Skeletal muscle satellite cell (primary cell): Measurements from ENCODE around the gene CDCA3.

Experiments
- H3K27me3 ChIP-seq: 2 replicates; pipeline ENCODE4 v1.7.0; 2013; ENCODE audit warnings: low read length; ENCODE audit not compliant: control insufficient read depth, insufficient read depth
- H3K36me3 ChIP-seq: 2 replicates; pipeline ENCODE4 v1.7.0; 2013; ENCODE audit warnings: mild to moderate bottlenecking, control low read depth, low read length; ENCODE audit not compliant: insufficient read depth
- H3K4me1 ChIP-seq: 2 replicates; pipeline ENCODE4 v1.7.0; 2013; ENCODE audit warnings: low read length; ENCODE audit not compliant: control insufficient read depth, insufficient read depth
- H3K4me2 ChIP-seq: 2 replicates; pipeline ENCODE4 v1.7.0; 2013; ENCODE audit warnings: mild to moderate bottlenecking, low read length
- H3K4me3 ChIP-seq: 2 replicates; pipeline ENCODE4 v1.7.0; 2013; ENCODE audit warnings: low read length
- H3K9ac ChIP-seq: 2 replicates; pipeline ENCODE4 v1.7.0; 2013; ENCODE audit warnings: mild to moderate bottlenecking, low read depth, low read length, moderate library complexity
- H3K9me3 ChIP-seq: replicated peaks from 2 replicates; pipeline ENCODE4 v1.7.0; 2013; ENCODE audit warnings: mild to moderate bottlenecking, control low read depth, low read length

Gene CDCA3

DNA sequence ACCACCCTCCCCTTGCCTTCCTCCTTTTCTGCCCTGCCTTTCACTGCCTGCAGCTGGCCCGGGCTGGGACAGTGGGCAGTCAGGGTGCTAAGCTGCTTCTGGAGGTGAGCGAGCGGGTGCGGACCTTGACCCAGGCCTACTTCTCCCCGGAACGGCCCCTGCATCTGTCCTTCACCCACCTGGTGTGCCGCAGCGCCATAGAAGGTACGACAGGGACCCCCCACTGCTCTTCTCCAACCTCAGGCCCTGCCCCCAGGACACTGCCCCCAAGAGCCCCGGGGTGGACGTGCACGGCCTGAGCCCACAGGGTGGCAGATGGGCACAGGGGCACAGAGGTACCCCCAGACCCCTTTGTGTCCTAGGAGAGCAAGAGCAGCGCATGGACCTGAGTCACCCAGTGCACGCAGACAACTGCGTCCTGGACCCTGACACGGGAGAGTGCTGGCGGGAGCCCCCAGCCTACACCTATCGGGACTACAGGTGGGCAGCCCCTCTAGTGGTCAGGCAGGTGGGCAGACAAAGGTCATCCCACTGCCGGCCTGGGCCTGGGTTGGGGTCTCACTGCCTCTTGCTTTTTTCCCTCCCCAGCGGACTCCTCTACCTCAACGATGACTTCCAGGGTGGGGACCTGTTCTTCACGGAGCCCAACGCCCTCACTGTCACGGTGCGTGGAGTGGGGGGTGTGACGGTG is 13.6 kb downstream of the CDCA3 start:
- no peaks in the 10 kb centered on the region for H3K9me3 ChIP-seq
- H3K4me1 ChIP-seq = no peaks in the 10 kb centered on the region
- H3K27me3 ChIP-seq = no peaks in the 10 kb centered on the region
- peaks cover 64% of the 10 kb centered on the region for H3K36me3 ChIP-seq
- no peak overlapping the region for H3K4me2 ChIP-seq
- no peak overlapping the region for H3K4me3 ChIP-seq
- H3K9ac ChIP-seq = no peak overlapping the region

DNA sequence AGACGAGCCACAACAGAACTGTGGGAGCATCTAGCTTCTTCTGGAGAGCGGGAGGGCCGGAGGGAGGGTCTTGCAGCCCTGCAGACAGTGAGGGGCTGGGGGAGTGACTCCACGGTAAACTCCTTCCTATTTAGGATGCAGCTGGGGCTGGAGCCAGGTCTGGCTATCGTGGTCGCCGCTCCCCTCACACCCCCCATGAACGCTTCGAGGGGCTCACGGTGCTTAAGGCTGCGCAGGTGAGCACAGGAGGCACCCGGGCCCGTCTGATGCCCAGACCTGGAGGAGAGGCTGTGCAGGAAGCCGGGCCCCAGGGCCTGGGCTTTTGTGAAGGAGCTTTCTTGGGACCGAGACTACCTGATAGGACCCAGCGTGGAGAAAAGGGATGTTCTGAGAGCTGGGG is 14.2 kb downstream of the CDCA3 start:
- Histone ChIP-seq H3K9ac (no peak overlapping the region), H3K4me3 (no peak overlapping the region), H3K36me3 (peaks cover 70% of the 10 kb centered on the region), H3K9me3 (no peaks in the 10 kb centered on the region), H3K27me3 (no peaks in the 10 kb centered on the region), H3K4me2 (no peak overlapping the region), H3K4me1 (no peaks in the 10 kb centered on the region)

DNA sequence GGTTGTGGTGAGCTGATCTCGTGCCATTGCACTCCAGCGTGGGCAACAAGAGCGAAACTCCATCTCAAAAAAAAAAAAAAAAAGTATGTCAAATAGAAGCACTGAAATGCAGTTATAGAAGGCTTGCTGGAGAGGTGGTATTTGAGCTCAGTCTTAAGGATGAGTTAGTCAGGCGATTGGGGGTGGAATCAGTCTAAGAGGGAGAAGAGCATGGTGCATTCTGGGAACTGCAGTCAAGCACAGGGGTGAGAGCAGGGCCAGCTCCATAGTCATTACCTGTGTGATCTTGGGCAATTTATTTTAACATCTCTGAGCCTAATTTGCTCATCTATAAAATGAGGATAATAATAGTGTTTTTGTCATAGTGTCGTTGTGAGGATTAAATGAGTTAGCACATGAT is 16.2 kb downstream of the CDCA3 start:
- Histone ChIP-seq H3K9ac (no peak overlapping the region), H3K27me3 (no peaks in the 10 kb centered on the region), H3K4me3 (no peak overlapping the region), H3K36me3 (peaks cover 75% of the 10 kb centered on the region), H3K9me3 (no peaks in the 10 kb centered on the region), H3K4me1 (peaks cover 4% of the 10 kb centered on the region), H3K4me2 (no peak overlapping the region)

DNA sequence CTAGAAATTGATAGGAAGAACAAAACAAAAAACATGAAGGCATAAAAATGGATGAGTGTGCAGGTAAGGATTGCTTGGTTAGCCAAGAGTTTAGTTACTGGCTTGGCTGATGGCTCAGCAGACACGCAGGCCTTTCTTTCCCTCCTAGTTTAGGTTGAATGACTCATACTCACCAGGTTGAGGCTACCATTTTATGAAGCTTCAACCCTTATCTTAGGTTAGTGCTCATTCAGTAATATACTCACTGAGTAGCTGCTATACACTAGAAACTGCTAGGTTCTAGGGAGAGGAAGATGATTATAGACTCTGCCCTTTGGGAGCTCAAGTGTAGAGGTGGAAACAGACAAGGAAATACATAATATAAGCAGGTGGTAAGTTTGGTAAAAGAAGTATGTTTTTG is 16.8 kb downstream of the CDCA3 start:
- Histone ChIP-seq H3K4me2 (no peak overlapping the region), H3K9ac (no peak overlapping the region), H3K4me3 (no peak overlapping the region), H3K27me3 (no peaks in the 10 kb centered on the region), H3K4me1 (peaks cover 9% of the 10 kb centered on the region), H3K9me3 (no peaks in the 10 kb centered on the region), H3K36me3 (peaks cover 70% of the 10 kb centered on the region)

DNA sequence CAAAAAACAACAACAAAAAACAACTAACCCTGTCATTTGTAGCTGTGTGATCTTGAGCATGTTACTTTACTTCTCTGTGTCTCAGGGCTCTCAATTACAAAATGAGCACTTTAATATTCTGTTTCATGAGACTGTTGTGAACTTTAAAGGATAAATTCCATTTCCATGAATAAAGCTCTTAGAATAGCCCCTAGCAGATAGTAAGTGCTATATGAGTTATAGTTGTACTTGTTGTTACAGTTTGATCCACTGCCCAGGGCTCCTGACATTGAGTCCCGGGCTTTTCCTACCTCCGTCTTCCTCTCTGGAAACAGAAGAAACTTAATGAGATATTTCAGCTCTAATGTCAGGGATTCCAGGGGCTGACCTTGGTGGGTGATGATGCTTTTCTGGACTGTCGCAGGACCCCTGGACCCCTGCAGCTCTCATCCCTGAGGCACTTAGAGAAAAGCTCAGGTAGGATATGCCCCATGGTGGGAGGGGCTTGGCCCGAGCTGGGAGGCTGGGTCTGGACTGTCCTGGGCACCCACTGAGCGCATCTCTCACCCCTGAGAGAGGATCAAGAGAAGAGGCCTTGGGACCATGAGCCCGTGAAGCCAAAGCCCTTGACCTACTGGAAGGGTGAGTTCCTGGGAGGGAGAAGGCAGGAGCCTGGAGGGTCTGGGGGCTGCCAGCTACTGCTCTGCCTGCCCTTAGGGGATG is 17.7 kb downstream of the CDCA3 start:
- no peak overlapping the region for H3K4me2 ChIP-seq
- no peak overlapping the region for H3K9ac ChIP-seq
- peaks cover 9% of the 10 kb centered on the region for H3K4me1 ChIP-seq
- H3K36me3 ChIP-seq = peaks cover 61% of the 10 kb centered on the region
- H3K4me3 ChIP-seq = no peak overlapping the region
- no peaks in the 10 kb centered on the region for H3K27me3 ChIP-seq
- no peaks in the 10 kb centered on the region for H3K9me3 ChIP-seq

DNA sequence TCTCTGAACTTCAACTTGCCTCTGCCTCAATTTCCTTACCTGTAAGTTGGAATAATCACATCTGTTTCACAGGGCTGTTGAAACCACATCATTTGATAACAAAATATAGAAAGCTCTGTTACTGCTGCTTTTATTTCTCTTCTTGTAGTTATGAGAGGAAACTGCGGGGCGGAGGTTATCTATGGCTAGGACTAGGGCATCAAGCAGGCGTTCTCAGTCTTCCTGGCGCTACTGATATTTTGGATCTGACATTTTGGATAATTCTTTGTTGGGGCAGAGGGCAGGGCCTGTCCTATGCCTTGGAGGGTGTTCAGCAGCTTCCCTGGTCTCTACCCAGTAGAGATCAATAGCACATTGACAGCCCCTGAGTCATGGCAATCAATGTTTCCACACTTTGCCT is 19.0 kb downstream of the CDCA3 start:
- peaks cover 49% of the 10 kb centered on the region for H3K36me3 ChIP-seq
- H3K4me1 ChIP-seq = peaks cover 14% of the 10 kb centered on the region
- H3K9ac ChIP-seq = no peak overlapping the region
- no peak overlapping the region for H3K4me3 ChIP-seq
- no peaks in the 10 kb centered on the region for H3K27me3 ChIP-seq
- no peaks in the 10 kb centered on the region for H3K9me3 ChIP-seq
- no peak overlapping the region for H3K4me2 ChIP-seq

DNA sequence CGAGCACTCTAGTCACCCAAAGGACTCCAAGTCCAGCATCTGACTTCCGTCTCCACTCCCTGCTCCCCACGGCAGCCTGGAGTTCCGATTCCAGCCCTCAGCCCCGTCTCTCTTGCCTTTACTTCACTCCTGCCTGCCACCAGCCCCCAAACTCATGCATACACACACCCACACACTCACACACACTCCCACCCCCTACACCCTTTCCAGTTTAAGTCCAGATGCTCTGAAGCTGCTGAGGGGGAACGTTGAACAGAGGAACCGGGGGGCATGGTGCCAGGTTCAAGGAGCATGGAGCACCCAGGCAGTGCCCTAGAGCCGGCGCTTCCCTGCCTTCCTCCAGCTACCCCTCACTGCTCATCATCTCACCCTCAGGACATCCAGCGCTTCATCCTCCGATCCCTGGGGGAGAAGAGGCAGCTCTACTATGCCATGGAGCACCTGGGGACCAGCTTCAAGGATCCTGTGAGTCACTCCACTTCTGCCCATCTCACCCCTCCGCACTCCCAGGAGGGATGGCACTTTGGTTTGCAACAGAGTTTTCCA is 19.6 kb downstream of the CDCA3 start:
- Histone ChIP-seq H3K4me3 (no peak overlapping the region), H3K9ac (no peak overlapping the region), H3K36me3 (peaks cover 43% of the 10 kb centered on the region), H3K27me3 (no peaks in the 10 kb centered on the region), H3K9me3 (no peaks in the 10 kb centered on the region), H3K4me2 (no peak overlapping the region), H3K4me1 (peaks cover 17% of the 10 kb centered on the region)

DNA sequence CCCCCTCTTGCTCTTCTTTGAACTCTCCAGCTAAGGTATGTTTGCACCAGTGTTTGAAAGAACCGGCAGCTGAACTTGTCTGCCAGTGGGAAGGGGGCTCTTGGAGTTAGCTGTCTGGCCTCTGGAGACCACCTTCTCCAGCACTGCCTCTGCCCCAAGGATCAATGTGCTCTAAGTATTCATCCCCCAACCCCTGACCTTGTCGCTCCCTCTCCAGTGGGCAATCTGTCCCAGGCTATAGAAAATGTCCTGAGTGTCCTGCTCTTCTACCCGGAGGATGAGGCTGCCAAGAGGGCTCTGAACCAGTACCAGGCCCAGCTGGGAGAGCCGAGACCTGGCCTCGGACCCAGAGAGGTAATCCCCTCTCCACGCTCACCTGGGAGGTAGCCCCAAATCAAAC is 20.1 kb downstream of the CDCA3 start:
- no peaks in the 10 kb centered on the region for H3K9me3 ChIP-seq
- H3K27me3 ChIP-seq = no peaks in the 10 kb centered on the region
- H3K4me3 ChIP-seq = no peak overlapping the region
- no peak overlapping the region for H3K9ac ChIP-seq
- no peak overlapping the region for H3K4me2 ChIP-seq
- peaks cover 38% of the 10 kb centered on the region for H3K36me3 ChIP-seq
- peaks cover 17% of the 10 kb centered on the region for H3K4me1 ChIP-seq

DNA sequence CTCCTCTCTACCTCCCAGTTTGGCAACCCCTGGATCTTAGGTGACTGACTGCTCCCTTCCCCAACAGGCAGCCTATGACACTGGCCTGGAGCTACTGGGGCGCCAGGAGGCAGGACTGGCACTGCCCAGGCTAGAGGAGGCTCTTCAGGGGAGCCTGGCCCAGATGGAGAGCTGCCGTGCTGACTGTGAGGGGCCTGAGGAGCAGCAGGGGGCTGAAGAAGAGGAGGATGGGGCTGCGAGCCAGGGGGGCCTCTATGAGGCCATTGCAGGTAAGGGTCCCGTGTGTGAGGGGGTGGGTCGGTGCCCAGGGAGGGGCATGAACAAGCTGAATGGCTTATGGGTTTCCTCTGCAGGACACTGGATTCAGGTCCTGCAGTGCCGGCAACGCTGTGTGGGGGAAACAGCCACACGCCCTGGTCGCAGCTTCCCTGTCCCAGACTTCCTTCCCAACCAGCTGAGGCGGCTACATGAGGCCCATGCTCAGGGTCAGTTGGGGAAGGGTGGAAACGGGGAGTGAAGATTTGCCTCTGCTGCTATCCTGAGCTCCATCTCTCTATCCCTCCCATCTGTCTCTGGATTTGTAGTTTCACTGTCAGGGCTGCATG is 20.7 kb downstream of the CDCA3 start:
- Histone ChIP-seq H3K4me2 (peak overlapping the region; percentile 91), H3K9ac (peak overlapping the region; percentile 86), H3K27me3 (no peaks in the 10 kb centered on the region), H3K9me3 (no peaks in the 10 kb centered on the region), H3K36me3 (peaks cover 36% of the 10 kb centered on the region), H3K4me1 (peaks cover 18% of the 10 kb centered on the region), H3K4me3 (no peak overlapping the region)

DNA sequence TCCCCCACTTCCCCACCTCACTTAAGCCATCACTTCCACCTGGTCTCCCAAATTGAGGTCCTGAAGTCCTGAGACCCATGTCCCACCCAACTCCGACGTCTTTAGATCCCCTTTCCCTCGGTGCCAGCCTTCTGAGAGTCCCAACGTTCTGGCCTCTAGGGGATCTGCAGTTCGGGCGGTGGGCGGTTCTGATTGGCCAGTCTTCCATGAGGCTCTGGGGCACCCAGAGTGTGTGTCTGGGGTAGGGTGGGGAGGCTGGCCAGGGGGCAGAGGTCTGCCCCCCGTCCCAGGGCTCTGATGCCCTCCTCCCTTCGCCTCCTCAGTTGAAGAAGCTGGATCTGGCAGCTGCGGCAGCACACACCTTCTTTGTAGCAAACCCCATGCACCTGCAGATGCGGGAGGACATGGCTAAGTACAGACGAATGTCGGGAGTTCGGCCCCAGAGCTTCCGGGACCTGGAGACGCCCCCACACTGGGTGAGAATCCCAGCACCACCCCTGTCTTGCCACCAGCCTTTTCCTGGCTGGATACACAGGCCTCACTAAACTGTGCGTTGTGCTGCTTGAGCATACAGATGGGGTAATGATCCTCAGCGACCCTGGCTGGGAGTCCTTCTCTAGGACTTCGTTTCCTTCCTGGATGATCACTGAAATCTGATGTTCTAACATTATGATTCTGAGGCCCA is 21.4 kb downstream of the CDCA3 start:
- Histone ChIP-seq H3K4me3 (peak overlapping the region; percentile 83), H3K27me3 (peaks cover 4% of the 10 kb centered on the region)

DNA sequence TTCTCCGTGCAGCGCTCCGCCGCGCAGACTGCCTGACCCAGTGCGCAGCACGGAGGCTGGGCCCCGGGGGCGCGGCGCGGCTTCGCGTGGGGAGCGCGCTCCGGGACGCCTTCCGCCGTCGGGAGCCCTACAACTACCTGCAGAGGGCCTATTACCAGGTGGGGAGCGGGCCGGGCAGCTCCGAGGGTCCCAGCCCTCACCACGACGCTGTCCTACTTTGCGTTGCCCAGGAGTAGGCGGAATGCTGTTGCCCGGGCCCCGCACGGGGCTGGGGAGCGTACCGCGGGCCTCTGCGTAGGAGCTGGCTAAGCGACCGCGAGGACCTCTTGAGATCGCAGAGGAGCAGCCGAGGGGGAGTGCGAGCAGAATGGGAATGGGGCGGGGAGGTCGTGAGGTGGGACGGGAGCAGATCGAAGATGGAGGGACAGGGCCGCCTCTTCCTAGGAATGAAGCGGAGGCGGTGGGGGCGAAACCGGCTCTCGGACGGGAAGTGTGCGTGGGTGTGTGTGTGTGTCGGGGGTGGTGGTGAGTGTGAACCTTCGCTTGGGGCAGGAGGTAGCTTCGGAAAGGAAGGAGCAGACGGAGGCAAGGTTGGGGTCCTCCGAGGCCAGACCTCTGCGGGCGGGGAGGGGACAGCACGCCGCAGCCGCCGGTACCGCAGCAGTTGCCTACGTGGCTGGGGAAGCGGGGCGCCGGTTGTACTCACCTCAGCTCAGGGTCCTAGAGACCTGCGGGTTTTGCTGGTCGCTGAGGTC is 22.1 kb downstream of the CDCA3 start:
- H3K4me2 ChIP-seq = peak overlapping the region; percentile 91
- H3K9me3 ChIP-seq = no peaks in the 10 kb centered on the region
- H3K9ac ChIP-seq = peak overlapping the region; percentile 86
- peaks cover 31% of the 10 kb centered on the region for H3K36me3 ChIP-seq
- H3K27me3 ChIP-seq = peaks cover 4% of the 10 kb centered on the region
- H3K4me3 ChIP-seq = peak overlapping the region; percentile 83
- H3K4me1 ChIP-seq = peaks cover 25% of the 10 kb centered on the region

More for the DNA sequence above, 21.4 kb downstream of the CDCA3 start:
- peak overlapping the region; percentile 91 for H3K4me2 ChIP-seq
- H3K9ac ChIP-seq = peak overlapping the region; percentile 86
- H3K4me1 ChIP-seq = peaks cover 25% of the 10 kb centered on the region
- peaks cover 36% of the 10 kb centered on the region for H3K36me3 ChIP-seq
- no peaks in the 10 kb centered on the region for H3K9me3 ChIP-seq
